Nasal cavity respiratory epithelium epithelial cell of viscerocranial mucosa (primary cell): ENCODE results near the gene CD69. TPM values are rescaled to one million over a fixed set of nuclear protein-coding genes. Genes with fewer than 3 reads are reported as not detected.

Source experiments
- total RNA-seq: library from RNA; depleted of rRNA; stranded (reverse); fragments of >200 nt; gene quantifications from 2 replicates; pipeline ENCODE4 v1.2.3, GENCODE V29; 2014

Gene CD69
- total RNA-seq = not detected in 2 replicates

GRCh38 chr12:9760699-9761418 is at the start of gene CD69:
CD69 (minus strand) TSS chr12:9760901; CDS start chr12:9760820, 81 bp downstream.

GRCh38 chr12:9732921-9733461 is 27.7 kb downstream of the CD69 start, which contains the start of gene CLECL1:
CLECL1 (minus strand) TSS chr12:9733097.

Other genes with a start within 250 kb of the CD69 start
- gene KLRB1, start 153.0 kb downstream of the CD69 start, total RNA-seq = not detected in 2 replicates
- gene CLEC2D, start 91.2 kb downstream of the CD69 start, total RNA-seq = 1.4 and 4.8 TPM in 2 replicates
- not detected in 2 replicates for gene CLECL1, start 27.8 kb downstream of the CD69 start, total RNA-seq
- 0.21 TPM in 1 of 2 replicates, not detected in the other for gene KLRF1, start 66.6 kb upstream of the CD69 start, total RNA-seq
- 4.1 and 5.0 TPM in 2 replicates for gene CLEC2B, start 108.5 kb upstream of the CD69 start, total RNA-seq
- not detected in 2 replicates for gene KLRF2, start 120.6 kb upstream of the CD69 start, total RNA-seq
- not detected in 2 replicates for gene CLEC2A, start 171.5 kb upstream of the CD69 start, total RNA-seq
- gene CLEC12A, start 210.5 kb upstream of the CD69 start, total RNA-seq = not detected in 2 replicates
- not detected in 2 replicates for gene CLEC1B, start 238.2 kb upstream of the CD69 start, total RNA-seq
- not detected in 2 replicates for gene CLEC12B, start 249.7 kb upstream of the CD69 start, total RNA-seq